ENCODE measurements around the gene THEM4. TPM values are rescaled to one million over a fixed set of nuclear protein-coding genes. Genes with fewer than 3 reads are reported as not detected.
"Not testable (repeated sequence)": the region's sequence is repeated elsewhere in the genome, so short reads cannot be mapped to it uniquely, and the experiment has no call there.

The THEM4 gene
- total RNA-seq, 1 experiment from 2014 or later, result 10.9 TPM

DNA sequence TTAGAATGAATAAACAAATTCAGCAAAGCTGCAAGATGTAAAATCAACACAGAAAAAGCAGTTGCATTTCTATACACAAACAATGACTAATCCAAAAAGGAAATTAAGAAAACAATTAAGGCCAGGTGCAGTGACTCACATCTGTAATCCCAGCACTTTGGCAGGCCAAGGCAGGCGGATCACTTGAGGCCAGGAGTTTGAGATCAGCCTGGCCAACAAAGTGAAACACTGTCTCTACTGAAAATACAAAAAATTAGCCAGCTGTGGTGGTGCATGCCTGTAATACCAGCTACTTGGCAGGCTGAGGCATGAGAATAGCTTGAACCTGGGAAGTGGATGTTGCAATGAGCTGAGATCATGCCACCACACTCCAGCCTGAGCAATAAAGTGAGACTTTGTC lies 22.3 kb downstream of the THEM4 start (continued):
- no peak for TF ChIP-seq ELF4 (CRISPR knock-in tag; IDR thresholded peaks at IDR 0.05; ENCODE audit: low read depth)
- TF ChIP-seq, protein P1, sequence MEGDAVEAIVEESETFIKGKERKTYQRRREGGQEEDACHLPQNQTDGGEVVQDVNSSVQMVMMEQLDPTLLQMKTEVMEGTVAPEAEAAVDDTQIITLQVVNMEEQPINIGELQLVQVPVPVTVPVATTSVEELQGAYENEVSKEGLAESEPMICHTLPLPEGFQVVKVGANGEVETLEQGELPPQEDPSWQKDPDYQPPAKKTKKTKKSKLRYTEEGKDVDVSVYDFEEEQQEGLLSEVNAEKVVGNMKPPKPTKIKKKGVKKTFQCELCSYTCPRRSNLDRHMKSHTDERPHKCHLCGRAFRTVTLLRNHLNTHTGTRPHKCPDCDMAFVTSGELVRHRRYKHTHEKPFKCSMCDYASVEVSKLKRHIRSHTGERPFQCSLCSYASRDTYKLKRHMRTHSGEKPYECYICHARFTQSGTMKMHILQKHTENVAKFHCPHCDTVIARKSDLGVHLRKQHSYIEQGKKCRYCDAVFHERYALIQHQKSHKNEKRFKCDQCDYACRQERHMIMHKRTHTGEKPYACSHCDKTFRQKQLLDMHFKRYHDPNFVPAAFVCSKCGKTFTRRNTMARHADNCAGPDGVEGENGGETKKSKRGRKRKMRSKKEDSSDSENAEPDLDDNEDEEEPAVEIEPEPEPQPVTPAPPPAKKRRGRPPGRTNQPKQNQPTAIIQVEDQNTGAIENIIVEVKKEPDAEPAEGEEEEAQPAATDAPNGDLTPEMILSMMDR (IDR thresholded peaks at IDR 0.05), result no peak
- TF ChIP-seq PRRX2 (CRISPR knock-in tag; IDR thresholded peaks at IDR 0.05), result no peak
- TF ChIP-seq GABPB1 (CRISPR knock-in tag; IDR thresholded peaks at IDR 0.05), result no peak
- TF ChIP-seq, protein P2, sequence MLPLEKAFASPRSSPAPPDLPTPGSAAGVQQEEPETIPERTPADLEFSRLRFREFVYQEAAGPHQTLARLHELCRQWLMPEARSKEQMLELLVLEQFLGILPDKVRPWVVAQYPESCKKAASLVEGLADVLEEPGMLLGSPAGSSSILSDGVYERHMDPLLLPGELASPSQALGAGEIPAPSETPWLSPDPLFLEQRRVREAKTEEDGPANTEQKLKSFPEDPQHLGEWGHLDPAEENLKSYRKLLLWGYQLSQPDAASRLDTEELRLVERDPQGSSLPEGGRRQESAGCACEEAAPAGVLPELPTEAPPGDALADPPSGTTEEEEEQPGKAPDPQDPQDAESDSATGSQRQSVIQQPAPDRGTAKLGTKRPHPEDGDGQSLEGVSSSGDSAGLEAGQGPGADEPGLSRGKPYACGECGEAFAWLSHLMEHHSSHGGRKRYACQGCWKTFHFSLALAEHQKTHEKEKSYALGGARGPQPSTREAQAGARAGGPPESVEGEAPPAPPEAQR (CRISPR knock-in tag; IDR thresholded peaks at IDR 0.05), result no peak

DNA sequence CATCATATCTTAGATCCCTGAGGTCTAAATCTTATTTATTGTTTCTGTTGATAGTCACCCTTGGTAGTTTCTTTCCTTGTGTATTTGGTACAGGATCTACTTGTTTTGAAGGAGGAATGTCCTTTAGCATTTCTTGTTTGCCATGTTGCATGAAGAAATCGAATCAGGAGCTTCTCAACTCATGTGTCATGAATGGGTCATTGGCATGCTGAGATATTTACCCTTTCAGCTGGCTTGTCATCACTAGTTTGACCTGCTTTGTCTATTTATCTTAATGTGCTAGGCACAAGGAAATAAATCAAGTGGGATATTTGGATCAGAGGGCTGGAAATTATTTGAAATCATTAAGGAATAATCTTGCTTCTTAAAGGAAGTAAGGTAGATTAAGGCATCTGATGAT lies 23.8 kb downstream of the THEM4 start:
- ATAC-seq (no peak), DNase-seq (ENCODE audit: low spot score) (no peak)
- TF ChIP-seq, protein P3, sequence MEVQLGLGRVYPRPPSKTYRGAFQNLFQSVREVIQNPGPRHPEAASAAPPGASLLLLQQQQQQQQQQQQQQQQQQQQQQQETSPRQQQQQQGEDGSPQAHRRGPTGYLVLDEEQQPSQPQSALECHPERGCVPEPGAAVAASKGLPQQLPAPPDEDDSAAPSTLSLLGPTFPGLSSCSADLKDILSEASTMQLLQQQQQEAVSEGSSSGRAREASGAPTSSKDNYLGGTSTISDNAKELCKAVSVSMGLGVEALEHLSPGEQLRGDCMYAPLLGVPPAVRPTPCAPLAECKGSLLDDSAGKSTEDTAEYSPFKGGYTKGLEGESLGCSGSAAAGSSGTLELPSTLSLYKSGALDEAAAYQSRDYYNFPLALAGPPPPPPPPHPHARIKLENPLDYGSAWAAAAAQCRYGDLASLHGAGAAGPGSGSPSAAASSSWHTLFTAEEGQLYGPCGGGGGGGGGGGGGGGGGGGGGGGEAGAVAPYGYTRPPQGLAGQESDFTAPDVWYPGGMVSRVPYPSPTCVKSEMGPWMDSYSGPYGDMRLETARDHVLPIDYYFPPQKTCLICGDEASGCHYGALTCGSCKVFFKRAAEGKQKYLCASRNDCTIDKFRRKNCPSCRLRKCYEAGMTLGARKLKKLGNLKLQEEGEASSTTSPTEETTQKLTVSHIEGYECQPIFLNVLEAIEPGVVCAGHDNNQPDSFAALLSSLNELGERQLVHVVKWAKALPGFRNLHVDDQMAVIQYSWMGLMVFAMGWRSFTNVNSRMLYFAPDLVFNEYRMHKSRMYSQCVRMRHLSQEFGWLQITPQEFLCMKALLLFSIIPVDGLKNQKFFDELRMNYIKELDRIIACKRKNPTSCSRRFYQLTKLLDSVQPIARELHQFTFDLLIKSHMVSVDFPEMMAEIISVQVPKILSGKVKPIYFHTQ (CRISPR knock-in tag; IDR thresholded peaks at IDR 0.05), result no peak
- TF ChIP-seq SMAD3 (CRISPR knock-in tag; IDR thresholded peaks at IDR 0.05; ENCODE audit: borderline replicate concordance) (no peak), FOXK1 (CRISPR knock-in tag; IDR thresholded peaks at IDR 0.05) (no peak), MYBL2 (CRISPR knock-in tag; IDR thresholded peaks at IDR 0.05) (no peak), ZNF671 (CRISPR knock-in tag; IDR thresholded peaks at IDR 0.05) (no peak), ZNF396 (CRISPR knock-in tag; IDR thresholded peaks at IDR 0.05; ENCODE audit: borderline replicate concordance) (no peak), NR3C1 (CRISPR knock-in tag; conservative IDR thresholded peaks at IDR 0.05; ENCODE audit: low read depth) (no peak), JAZF1 (CRISPR knock-in tag; IDR thresholded peaks at IDR 0.05) (no peak), ZNF232 (CRISPR knock-in tag; IDR thresholded peaks at IDR 0.05) (no peak), ESRRA (CRISPR knock-in tag; IDR thresholded peaks at IDR 0.05; ENCODE audit: borderline replicate concordance) (no peak), MXD4 (CRISPR knock-in tag; IDR thresholded peaks at IDR 0.05; ENCODE audit: borderline replicate concordance) (no peak)
- TF ChIP-seq, protein P4, sequence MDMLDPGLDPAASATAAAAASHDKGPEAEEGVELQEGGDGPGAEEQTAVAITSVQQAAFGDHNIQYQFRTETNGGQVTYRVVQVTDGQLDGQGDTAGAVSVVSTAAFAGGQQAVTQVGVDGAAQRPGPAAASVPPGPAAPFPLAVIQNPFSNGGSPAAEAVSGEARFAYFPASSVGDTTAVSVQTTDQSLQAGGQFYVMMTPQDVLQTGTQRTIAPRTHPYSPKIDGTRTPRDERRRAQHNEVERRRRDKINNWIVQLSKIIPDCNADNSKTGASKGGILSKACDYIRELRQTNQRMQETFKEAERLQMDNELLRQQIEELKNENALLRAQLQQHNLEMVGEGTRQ (CRISPR knock-in tag; IDR thresholded peaks at IDR 0.05), result no peak
- TF ChIP-seq, protein P5, sequence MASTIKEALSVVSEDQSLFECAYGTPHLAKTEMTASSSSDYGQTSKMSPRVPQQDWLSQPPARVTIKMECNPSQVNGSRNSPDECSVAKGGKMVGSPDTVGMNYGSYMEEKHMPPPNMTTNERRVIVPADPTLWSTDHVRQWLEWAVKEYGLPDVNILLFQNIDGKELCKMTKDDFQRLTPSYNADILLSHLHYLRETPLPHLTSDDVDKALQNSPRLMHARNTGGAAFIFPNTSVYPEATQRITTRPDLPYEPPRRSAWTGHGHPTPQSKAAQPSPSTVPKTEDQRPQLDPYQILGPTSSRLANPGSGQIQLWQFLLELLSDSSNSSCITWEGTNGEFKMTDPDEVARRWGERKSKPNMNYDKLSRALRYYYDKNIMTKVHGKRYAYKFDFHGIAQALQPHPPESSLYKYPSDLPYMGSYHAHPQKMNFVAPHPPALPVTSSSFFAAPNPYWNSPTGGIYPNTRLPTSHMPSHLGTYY (CRISPR knock-in tag; IDR thresholded peaks at IDR 0.05), result no peak
- TF ChIP-seq, protein P6, sequence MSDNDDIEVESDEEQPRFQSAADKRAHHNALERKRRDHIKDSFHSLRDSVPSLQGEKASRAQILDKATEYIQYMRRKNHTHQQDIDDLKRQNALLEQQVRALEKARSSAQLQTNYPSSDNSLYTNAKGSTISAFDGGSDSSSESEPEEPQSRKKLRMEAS (CRISPR knock-in tag; IDR thresholded peaks at IDR 0.05), result no peak
- Mint-ChIP-seq H3K36me3 (peaks cover 20% of the 10 kb centered on the region), H3K4me3 (no peak overlapping the region), H3K4me1 (no peaks in the 10 kb centered on the region), H3K9me3 (peaks cover 10% of the 10 kb centered on the region), H3K27ac (no peak overlapping the region), H3K27me3 (ENCODE audit: low read depth) (no peaks in the 10 kb centered on the region; the same call in 1 of the 2 replicates)
- ChIA-PET POLR2A (no interaction called here), CTCF (no interaction called here)

DNA sequence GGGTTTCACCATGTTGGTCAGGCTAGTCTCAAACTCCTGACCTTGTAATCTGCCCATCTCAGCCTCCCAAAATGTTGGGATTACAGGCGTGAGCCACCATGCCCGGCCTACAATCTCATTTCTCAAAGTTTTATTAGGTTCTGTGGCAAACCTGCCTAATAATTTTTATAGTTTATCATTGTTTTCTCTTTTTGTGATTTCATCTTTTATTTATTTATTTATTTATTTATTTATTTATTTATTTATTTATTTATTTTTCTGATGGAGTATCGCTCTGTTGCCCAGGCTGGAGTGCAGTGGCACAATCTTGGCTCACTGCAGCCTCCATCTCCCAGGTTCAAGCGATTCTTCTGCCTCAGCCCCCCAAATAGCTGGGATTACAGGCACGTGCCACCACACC lies 24.4 kb downstream of the THEM4 start:
- peaks cover 10% of the 10 kb centered on the region for H3K9me3 Mint-ChIP-seq
- H3K27me3 Mint-ChIP-seq (ENCODE audit: low read depth); H3K27ac Mint-ChIP-seq; H3K4me1 Mint-ChIP-seq; ATAC-seq; H3K4me3 Mint-ChIP-seq; DNase-seq (ENCODE audit: low spot score): not testable (repeated sequence)
- peaks cover 20% of the 10 kb centered on the region for H3K36me3 Mint-ChIP-seq
- CTCF ChIA-PET, result interaction anchor here (0.7 kb wide), 1 partner anchor 49 kb away, joined by 3 read pairs; no protein-coding TSS in a partner anchor
- POLR2A ChIA-PET, result interaction anchor here (0.7 kb wide), 1 partner anchor 117 kb away, joined by 4 read pairs; no protein-coding TSS in a partner anchor

DNA sequence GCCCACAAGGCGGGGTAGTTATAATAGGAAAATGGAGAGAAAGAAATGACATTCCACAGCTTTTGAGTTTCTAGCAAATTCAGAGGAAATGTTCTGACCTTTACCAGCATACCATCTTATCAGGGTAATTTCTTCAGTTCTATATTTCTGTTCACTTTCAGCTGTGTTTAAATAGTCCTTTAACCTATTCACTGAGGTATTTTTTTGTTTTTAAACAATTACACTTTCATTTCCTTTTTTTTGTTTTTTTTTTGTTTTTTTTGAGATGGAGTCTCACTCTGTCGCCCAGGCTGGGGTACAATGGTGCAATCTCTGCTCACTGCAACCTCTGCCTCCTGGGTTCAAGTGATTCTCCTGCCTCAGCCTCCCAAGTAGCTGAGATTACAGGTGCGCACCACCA lies 24.9 kb downstream of the THEM4 start:
- CTCF ChIA-PET, result interaction anchor here (0.7 to 0.9 kb wide), 2 partner anchors 49 to 84 kb away, joined by 3 read pairs; no protein-coding TSS in a partner anchor
- H3K27me3 Mint-ChIP-seq (ENCODE audit: low read depth); DNase-seq (ENCODE audit: low spot score); ATAC-seq; H3K4me1 Mint-ChIP-seq; H3K27ac Mint-ChIP-seq; H3K4me3 Mint-ChIP-seq: not testable (repeated sequence)
- Mint-ChIP-seq H3K9me3 (peaks cover 10% of the 10 kb centered on the region), H3K36me3 (peaks cover 20% of the 10 kb centered on the region)
- POLR2A ChIA-PET, result interaction anchor here (0.6 to 0.7 kb wide), 2 partner anchors 57 to 117 kb away, joined by 4 read pairs; no protein-coding TSS in a partner anchor

DNA sequence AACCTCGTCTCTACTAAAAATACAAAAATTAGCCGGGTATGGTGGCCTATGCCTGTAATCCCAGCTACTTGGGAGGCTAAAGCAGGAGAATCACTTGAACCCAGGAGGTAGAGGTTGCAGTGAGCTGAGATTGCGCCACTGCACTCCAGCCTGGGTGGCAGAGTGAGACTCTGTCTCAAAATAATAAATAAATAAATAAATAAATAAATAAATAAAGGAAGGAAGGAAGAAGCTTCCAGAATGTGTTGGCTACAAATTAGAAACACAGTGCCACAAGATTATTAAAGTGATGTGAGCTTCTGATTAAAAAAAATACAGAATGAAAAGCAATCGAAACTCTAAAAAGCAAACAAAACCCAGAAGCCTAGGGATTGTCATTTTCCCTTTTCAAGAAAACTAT lies 25.4 kb downstream of the THEM4 start:
- POLR2A ChIA-PET, result interaction anchor here (0.6 kb wide), 1 partner anchor 56 kb away, joined by 4 read pairs; no protein-coding TSS in a partner anchor
- not testable (repeated sequence) for H3K27me3 Mint-ChIP-seq (ENCODE audit: low read depth); ATAC-seq; H3K4me1 Mint-ChIP-seq; H3K4me3 Mint-ChIP-seq; DNase-seq (ENCODE audit: low spot score); H3K27ac Mint-ChIP-seq
- peaks cover 10% of the 10 kb centered on the region for H3K9me3 Mint-ChIP-seq
- H3K36me3 Mint-ChIP-seq, result peaks cover 20% of the 10 kb centered on the region
- CTCF ChIA-PET, result interaction anchor here (0.9 kb wide), 1 partner anchor 85 kb away, joined by 3 read pairs; no protein-coding TSS in a partner anchor

All from WTC11 (cell line).